ENCODE measurements around the gene RFC2.

DNA sequence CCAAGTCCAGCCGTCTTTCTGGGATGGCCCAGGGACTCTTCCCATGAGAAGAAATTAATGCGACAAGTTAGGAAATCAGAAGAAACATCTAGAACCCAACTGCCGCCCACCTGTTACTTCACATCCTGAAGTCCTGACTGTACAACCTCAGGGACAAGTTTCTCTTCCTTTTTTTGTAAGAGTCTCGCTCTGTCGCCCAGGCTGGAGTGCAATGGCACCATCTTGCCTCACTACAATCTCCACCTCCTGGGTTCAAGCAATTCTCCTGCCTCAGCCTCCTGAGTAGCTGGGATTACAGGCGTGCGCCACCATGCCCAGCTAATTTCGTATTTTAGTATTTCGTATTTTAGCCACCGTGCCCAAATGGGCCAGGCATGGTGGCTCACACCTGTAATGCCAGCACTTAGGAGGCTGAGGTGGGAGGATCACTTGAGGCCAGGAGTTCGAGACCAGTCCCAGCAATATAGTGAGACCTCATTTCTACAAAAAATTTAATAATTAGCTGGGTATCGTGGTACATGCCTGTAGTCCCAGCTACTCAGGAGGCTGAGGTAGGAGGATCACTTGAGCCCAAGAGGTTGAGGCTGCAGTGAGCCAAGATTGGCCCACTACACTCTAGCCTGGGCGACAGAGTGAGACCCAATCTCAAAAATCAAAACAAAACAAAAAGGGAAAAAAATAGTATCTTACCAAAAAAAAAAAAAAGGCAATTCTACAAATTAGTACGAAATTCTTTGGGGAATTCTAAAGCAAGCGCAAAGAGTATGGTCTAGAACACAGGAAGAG, 23.6 kb downstream of the RFC2 start:
- TF ChIP-seq, protein P1, sequence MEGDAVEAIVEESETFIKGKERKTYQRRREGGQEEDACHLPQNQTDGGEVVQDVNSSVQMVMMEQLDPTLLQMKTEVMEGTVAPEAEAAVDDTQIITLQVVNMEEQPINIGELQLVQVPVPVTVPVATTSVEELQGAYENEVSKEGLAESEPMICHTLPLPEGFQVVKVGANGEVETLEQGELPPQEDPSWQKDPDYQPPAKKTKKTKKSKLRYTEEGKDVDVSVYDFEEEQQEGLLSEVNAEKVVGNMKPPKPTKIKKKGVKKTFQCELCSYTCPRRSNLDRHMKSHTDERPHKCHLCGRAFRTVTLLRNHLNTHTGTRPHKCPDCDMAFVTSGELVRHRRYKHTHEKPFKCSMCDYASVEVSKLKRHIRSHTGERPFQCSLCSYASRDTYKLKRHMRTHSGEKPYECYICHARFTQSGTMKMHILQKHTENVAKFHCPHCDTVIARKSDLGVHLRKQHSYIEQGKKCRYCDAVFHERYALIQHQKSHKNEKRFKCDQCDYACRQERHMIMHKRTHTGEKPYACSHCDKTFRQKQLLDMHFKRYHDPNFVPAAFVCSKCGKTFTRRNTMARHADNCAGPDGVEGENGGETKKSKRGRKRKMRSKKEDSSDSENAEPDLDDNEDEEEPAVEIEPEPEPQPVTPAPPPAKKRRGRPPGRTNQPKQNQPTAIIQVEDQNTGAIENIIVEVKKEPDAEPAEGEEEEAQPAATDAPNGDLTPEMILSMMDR (conservative IDR thresholded peaks at IDR 0.05; ENCODE audit: low read length) = no peak
- TF ChIP-seq EZH2phosphoT487 (IDR thresholded peaks at IDR 0.05; ENCODE audit: borderline replicate concordance, low read depth, low read length) = no peak

Data from OCI-LY7 (cell line).